Upper lobe of left lung (tissue), 4 donors: ENCODE data around the gene ZNF622.

Experiments used
- EP300 ChIP-seq, 4 donors: sonication (generic); formaldehyde crosslinking; IDR thresholded peaks; one replicate each; pipeline ENCODE4 v1.5.1; 2017; ENCODE audit warnings: antibody characterized with exemption in 4 of 4, control low read depth in 2 of 4
- POLR2AphosphoS5 ChIP-seq, 2 donors: sonication (generic); formaldehyde crosslinking; IDR thresholded peaks; one replicate each; pipeline ENCODE4 v1.5.1; 2017; ENCODE audit warnings: antibody characterized with exemption in 2 of 2
- TF ChIP-seq, protein P1 (sequence below), 6 experiments: fragments of 450-650 bp in 4 of 6; fragments of 200-600 bp in 2 of 6; sonication (generic) in 2 of 6; IDR thresholded peaks; one replicate each; pipeline ENCODE4 v1.5.1; 2016 to 2019; ENCODE audit warnings: antibody characterized with exemption in 6 of 6

GRCh38 chr5:16480144-16480543, 14.5 kb upstream of the ZNF622 start:
- TF ChIP-seq, protein P1, sequence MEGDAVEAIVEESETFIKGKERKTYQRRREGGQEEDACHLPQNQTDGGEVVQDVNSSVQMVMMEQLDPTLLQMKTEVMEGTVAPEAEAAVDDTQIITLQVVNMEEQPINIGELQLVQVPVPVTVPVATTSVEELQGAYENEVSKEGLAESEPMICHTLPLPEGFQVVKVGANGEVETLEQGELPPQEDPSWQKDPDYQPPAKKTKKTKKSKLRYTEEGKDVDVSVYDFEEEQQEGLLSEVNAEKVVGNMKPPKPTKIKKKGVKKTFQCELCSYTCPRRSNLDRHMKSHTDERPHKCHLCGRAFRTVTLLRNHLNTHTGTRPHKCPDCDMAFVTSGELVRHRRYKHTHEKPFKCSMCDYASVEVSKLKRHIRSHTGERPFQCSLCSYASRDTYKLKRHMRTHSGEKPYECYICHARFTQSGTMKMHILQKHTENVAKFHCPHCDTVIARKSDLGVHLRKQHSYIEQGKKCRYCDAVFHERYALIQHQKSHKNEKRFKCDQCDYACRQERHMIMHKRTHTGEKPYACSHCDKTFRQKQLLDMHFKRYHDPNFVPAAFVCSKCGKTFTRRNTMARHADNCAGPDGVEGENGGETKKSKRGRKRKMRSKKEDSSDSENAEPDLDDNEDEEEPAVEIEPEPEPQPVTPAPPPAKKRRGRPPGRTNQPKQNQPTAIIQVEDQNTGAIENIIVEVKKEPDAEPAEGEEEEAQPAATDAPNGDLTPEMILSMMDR (IDR thresholded peaks at IDR 0.05) = no peak
- no peak for TF ChIP-seq EP300 (IDR thresholded peaks at IDR 0.05)
- TF ChIP-seq POLR2AphosphoS5 (IDR thresholded peaks at IDR 0.05) = no peak
